Measurements from ENCODE around the gene RGS17.

DNA sequence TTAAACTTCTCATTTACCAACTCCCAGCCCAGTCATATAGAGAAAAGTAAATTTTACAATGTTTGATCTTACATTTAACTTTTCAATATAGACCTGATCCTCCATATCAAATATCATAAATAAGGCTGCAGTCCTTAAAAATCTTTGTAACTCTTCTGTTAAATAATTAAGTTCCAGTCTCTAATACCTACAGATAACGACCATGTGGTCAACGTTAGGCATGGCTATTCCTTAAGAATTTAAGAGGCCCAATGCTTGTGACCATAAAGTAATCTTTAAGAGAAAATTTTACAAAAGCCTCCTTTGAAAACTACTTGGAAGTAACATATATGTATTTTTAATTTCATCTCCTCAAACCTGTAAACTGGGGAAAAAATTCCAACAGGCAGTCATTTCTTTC lies 149.9 kb downstream of the RGS17 start:
- TF ChIP-seq, protein P1, sequence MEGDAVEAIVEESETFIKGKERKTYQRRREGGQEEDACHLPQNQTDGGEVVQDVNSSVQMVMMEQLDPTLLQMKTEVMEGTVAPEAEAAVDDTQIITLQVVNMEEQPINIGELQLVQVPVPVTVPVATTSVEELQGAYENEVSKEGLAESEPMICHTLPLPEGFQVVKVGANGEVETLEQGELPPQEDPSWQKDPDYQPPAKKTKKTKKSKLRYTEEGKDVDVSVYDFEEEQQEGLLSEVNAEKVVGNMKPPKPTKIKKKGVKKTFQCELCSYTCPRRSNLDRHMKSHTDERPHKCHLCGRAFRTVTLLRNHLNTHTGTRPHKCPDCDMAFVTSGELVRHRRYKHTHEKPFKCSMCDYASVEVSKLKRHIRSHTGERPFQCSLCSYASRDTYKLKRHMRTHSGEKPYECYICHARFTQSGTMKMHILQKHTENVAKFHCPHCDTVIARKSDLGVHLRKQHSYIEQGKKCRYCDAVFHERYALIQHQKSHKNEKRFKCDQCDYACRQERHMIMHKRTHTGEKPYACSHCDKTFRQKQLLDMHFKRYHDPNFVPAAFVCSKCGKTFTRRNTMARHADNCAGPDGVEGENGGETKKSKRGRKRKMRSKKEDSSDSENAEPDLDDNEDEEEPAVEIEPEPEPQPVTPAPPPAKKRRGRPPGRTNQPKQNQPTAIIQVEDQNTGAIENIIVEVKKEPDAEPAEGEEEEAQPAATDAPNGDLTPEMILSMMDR (IDR thresholded peaks at IDR 0.05; ENCODE audit: insufficient read depth, low read length) = no peak
- TF ChIP-seq GABPA (IDR thresholded peaks at IDR 0.05; ENCODE audit: low read depth) = no peak
- TF ChIP-seq POLR2AphosphoS5 (IDR thresholded peaks at IDR 0.05; ENCODE audit: low read depth) = no peak
- TF ChIP-seq SPI1 (IDR thresholded peaks at IDR 0.05; ENCODE audit: borderline replicate concordance, low read depth) = no peak

All from HL-60 (cell line).